ENCODE results near the gene KIF5B.

The KIF5B gene

GRCh38 chr10:32084185-32084851, 28.1 kb upstream of the KIF5B start:
- TF ChIP-seq CTCF (conservative IDR thresholded peaks at IDR 0.05; ENCODE audit: low read depth, low read length), result no peak

GRCh38 chr10:32077896-32078485, 21.8 kb upstream of the KIF5B start:
- Histone ChIP-seq H3K9ac (no peak overlapping the region), H3K4me2 (no peak overlapping the region)

More at GRCh38 chr10:32084185-32084851, 28.1 kb upstream of the KIF5B start:
- Histone ChIP-seq H3K27ac (no peak overlapping the region), H3K27me3 (ENCODE audit: insufficient read depth, low read depth) (no peaks in the 10 kb centered on the region), H4K20me1 (ENCODE audit: insufficient read depth) (no peaks in the 10 kb centered on the region), H3K79me2 (ENCODE audit: insufficient read depth, low read depth) (no peaks in the 10 kb centered on the region), H3K36me3 (ENCODE audit: insufficient read depth) (no peaks in the 10 kb centered on the region), H3K4me1 (ENCODE audit: low read depth, poor library complexity, severe bottlenecking) (no peaks in the 10 kb centered on the region), H3K4me2 (no peak overlapping the region), H2AFZ (ENCODE audit: low read depth) (no peak overlapping the region), H3K9ac (no peak overlapping the region), H3K4me3 (IDR thresholded peaks at IDR 0.05; ENCODE audit: insufficient read depth, low read depth, low read length) (no peak overlapping the region)

GRCh38 chr10:32073659-32074058, 17.4 kb upstream of the KIF5B start:
- Histone ChIP-seq H3K27me3 (ENCODE audit: insufficient read depth, low read depth) (no peaks in the 10 kb centered on the region), H3K4me2 (no peak overlapping the region), H4K20me1 (ENCODE audit: insufficient read depth) (no peaks in the 10 kb centered on the region), H3K79me2 (ENCODE audit: insufficient read depth, low read depth) (no peaks in the 10 kb centered on the region), H2AFZ (ENCODE audit: low read depth) (no peak overlapping the region), H3K27ac (no peak overlapping the region), H3K9ac (no peak overlapping the region), H3K4me1 (ENCODE audit: low read depth, poor library complexity, severe bottlenecking) (no peaks in the 10 kb centered on the region), H3K36me3 (ENCODE audit: insufficient read depth) (no peaks in the 10 kb centered on the region), H3K4me3 (IDR thresholded peaks at IDR 0.05; ENCODE audit: insufficient read depth, low read depth, low read length) (no peak overlapping the region)
- no peak for TF ChIP-seq CTCF (conservative IDR thresholded peaks at IDR 0.05; ENCODE audit: low read depth, low read length)

More at GRCh38 chr10:32077896-32078485, 21.8 kb upstream of the KIF5B start:
- Histone ChIP-seq H3K27me3 (ENCODE audit: insufficient read depth, low read depth) (no peaks in the 10 kb centered on the region), H3K4me3 (IDR thresholded peaks at IDR 0.05; ENCODE audit: insufficient read depth, low read depth, low read length) (no peak overlapping the region), H3K79me2 (ENCODE audit: insufficient read depth, low read depth) (no peaks in the 10 kb centered on the region), H4K20me1 (ENCODE audit: insufficient read depth) (no peaks in the 10 kb centered on the region), H3K36me3 (ENCODE audit: insufficient read depth) (no peaks in the 10 kb centered on the region), H3K4me1 (ENCODE audit: low read depth, poor library complexity, severe bottlenecking) (no peaks in the 10 kb centered on the region), H3K27ac (no peak overlapping the region), H2AFZ (ENCODE audit: low read depth) (no peak overlapping the region)
- no peak for TF ChIP-seq CTCF (conservative IDR thresholded peaks at IDR 0.05; ENCODE audit: low read depth, low read length)

- Histone ChIP-seq H3K4me2 (no peak overlapping the region), H4K20me1 (ENCODE audit: insufficient read depth) (no peaks in the 10 kb centered on the region), H3K4me3 (IDR thresholded peaks at IDR 0.05; ENCODE audit: insufficient read depth, low read depth, low read length) (no peak overlapping the region), H3K27me3 (ENCODE audit: insufficient read depth, low read depth) (no peaks in the 10 kb centered on the region), H3K79me2 (ENCODE audit: insufficient read depth, low read depth) (no peaks in the 10 kb centered on the region), H3K36me3 (ENCODE audit: insufficient read depth) (no peaks in the 10 kb centered on the region), H2AFZ (ENCODE audit: low read depth) (no peak overlapping the region), H3K4me1 (ENCODE audit: low read depth, poor library complexity, severe bottlenecking) (no peaks in the 10 kb centered on the region), H3K9ac (no peak overlapping the region), H3K27ac (no peak overlapping the region)
- TF ChIP-seq CTCF (conservative IDR thresholded peaks at IDR 0.05; ENCODE audit: low read depth, low read length), result no peak
Measured at GRCh38 chr10:32073128-32073527, 16.9 kb upstream of the KIF5B start.

Data from KMS-11 (cell line).